T-helper 2 cell treated with Interferon-gamma antibody and Interleukin-4, amounts not matched to agents 5 μg/mL and 100 μg/mL, for 36 hours (primary cell): ENCODE results near the gene AHRR.

Experiments used
- DNase-seq: peaks from one replicate; pipeline ENCODE4 v3.0.0; 2021; ENCODE audit warnings: low spot score
- H3K27ac Mint-ChIP-seq: one replicate; pipeline ENCODE4 v1.8.0; 2021; ENCODE audit warnings: mild to moderate bottlenecking, mixed read lengths
- H3K27me3 Mint-ChIP-seq: one replicate; pipeline ENCODE4 v1.8.0; 2021; ENCODE audit warnings: low read depth, mixed read lengths
- H3K36me3 Mint-ChIP-seq: one replicate; pipeline ENCODE4 v1.8.0; 2021; ENCODE audit warnings: low read depth, mixed read lengths
- H3K4me1 Mint-ChIP-seq: one replicate; pipeline ENCODE4 v1.8.0; 2021; ENCODE audit warnings: low read depth, mixed read lengths
- H3K4me3 Mint-ChIP-seq: one replicate; pipeline ENCODE4 v1.8.0; 2022; ENCODE audit warnings: mild to moderate bottlenecking, moderate library complexity, mixed read lengths
- H3K9me3 Mint-ChIP-seq: one replicate; pipeline ENCODE4 v1.8.0; 2021; ENCODE audit warnings: mixed read lengths

AHRR gene

GRCh38 chr5:335740-336038 is 14.2 kb downstream of the AHRR start:
- peak overlapping the region; percentile 72 for H3K4me3 Mint-ChIP-seq
- DNase-seq, result no peak
- no peaks in the 10 kb centered on the region for H3K27me3 Mint-ChIP-seq
- peaks cover 69% of the 10 kb centered on the region for H3K4me1 Mint-ChIP-seq
- peaks cover 33% of the 10 kb centered on the region for H3K36me3 Mint-ChIP-seq
- no peaks in the 10 kb centered on the region for H3K9me3 Mint-ChIP-seq
- H3K27ac Mint-ChIP-seq, result peak overlapping the region; percentile 89

GRCh38 chr5:337563-338130 is 16.1 kb downstream of the AHRR start:
- DNase-seq, result no peak
- Mint-ChIP-seq H3K27me3 (no peaks in the 10 kb centered on the region), H3K27ac (no peak overlapping the region), H3K4me3 (no peak overlapping the region), H3K9me3 (peaks cover 5% of the 10 kb centered on the region), H3K4me1 (peaks cover 72% of the 10 kb centered on the region), H3K36me3 (peaks cover 33% of the 10 kb centered on the region)

GRCh38 chr5:342501-343460 is 21.3 kb downstream of the AHRR start:
- peaks cover 5% of the 10 kb centered on the region for H3K9me3 Mint-ChIP-seq
- H3K4me3 Mint-ChIP-seq, result peak overlapping the region; percentile 80
- no peaks in the 10 kb centered on the region for H3K27me3 Mint-ChIP-seq
- peaks cover 40% of the 10 kb centered on the region for H3K36me3 Mint-ChIP-seq
- DNase-seq, result peak; percentile 5
- peaks cover 61% of the 10 kb centered on the region for H3K4me1 Mint-ChIP-seq
- H3K27ac Mint-ChIP-seq, result peak overlapping the region; percentile 80

DNA sequence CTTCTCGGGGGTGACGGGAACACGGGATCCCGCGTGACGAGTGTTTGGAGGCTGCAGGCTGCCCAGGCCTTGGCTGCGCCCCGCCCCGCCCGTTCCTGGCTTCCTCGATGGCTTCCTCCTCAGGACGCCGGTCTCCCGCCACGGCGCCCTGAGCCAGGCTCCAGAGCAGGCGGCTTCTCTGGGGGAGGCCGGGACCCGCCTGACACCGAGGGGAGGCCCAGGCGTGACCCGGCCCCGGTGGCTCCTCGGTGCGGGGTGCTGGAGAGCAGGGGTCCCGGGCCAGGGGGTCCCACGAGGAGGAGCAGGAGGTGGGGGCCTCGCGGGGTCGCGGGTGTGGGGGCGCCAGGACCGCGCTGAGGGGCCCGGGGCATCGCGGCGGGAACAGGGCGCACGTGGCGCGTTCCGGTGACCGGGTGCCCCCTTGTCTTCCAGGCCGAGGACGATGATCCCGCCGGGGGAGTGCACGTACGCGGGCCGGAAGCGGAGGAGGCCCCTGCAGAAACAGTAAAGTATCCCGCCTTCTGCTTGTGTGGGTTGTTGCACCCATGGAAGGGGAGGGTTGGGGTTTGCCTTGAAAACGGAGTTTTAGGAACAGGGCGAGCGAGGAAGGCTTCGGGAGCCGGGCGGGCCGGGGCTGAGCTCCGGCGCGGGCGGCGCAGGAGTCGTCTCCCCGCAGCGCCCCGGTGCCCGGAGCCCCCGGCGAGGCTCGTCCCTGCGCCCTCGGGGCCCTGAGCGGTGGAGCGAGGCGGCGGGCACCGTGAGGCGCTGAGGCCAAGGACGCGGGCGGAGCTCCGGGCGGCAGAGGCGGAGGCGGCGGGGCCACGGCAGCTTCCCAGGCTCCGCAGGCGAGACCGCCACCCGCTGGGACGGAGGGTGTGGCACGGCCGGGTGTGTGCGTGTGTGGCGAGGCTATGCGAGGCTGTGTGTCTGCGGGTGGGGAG is 22.2 kb downstream of the AHRR start:
- peaks cover 5% of the 10 kb centered on the region for H3K9me3 Mint-ChIP-seq
- DNase-seq, result peak; percentile 71
- H3K4me1 Mint-ChIP-seq, result peaks cover 59% of the 10 kb centered on the region
- H3K4me3 Mint-ChIP-seq, result peak overlapping the region; percentile 80
- H3K27me3 Mint-ChIP-seq, result no peaks in the 10 kb centered on the region
- peak overlapping the region; percentile 89 for H3K27ac Mint-ChIP-seq
- peaks cover 45% of the 10 kb centered on the region for H3K36me3 Mint-ChIP-seq

GRCh38 chr5:344668-345067 is 23.2 kb downstream of the AHRR start:
- peaks cover 42% of the 10 kb centered on the region for H3K36me3 Mint-ChIP-seq
- peak overlapping the region; percentile 38 for H3K4me3 Mint-ChIP-seq
- no peaks in the 10 kb centered on the region for H3K27me3 Mint-ChIP-seq
- peaks cover 55% of the 10 kb centered on the region for H3K4me1 Mint-ChIP-seq
- peak overlapping the region; percentile 78 for H3K27ac Mint-ChIP-seq
- peak; percentile 2 for DNase-seq
- H3K9me3 Mint-ChIP-seq, result peaks cover 5% of the 10 kb centered on the region

- Mint-ChIP-seq H3K9me3 (peaks cover 5% of the 10 kb centered on the region), H3K36me3 (peaks cover 41% of the 10 kb centered on the region), H3K27ac (peak overlapping the region; percentile 77), H3K4me1 (peaks cover 56% of the 10 kb centered on the region), H3K27me3 (no peaks in the 10 kb centered on the region), H3K4me3 (peak overlapping the region; percentile 75)
- peak; percentile 3 for DNase-seq
Measured at GRCh38 chr5:345404-346195, 24.1 kb downstream of the AHRR start.

DNA sequence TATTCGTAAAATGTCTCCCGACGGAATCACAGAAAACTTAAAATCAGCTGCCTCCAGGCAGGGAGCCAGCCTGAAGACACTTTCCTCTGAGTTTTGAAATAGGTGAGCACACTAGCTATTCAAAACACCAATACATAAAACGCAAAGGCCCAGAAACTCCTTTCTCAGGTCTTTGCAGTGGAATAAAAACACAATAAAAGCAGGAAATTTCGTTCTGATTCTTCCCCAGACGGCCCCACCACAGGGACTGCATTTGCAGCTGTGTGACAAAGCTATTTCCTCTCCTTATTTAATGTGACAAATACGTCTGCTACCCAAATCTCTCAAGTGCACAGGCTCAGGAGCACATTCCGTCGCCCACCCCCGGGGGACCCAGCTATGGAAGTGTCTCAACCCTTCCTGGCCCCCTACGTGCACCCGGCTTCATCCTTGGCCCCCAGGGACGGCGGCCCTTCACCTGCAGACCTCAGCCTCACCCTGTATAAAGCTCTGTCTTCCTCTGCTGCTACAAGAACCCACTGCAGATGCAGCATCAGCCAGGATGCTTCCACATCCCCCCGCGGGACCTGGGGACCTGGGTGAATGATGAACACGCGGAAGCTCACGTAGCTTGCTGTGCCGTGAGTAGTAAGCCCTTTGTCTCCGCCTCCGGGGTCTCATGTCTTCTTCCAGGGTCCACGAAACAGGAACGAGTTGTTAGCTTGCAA is 24.9 kb downstream of the AHRR start:
- Mint-ChIP-seq H3K9me3 (peaks cover 4% of the 10 kb centered on the region), H3K4me3 (peak overlapping the region; percentile 75), H3K36me3 (peaks cover 44% of the 10 kb centered on the region), H3K4me1 (peaks cover 52% of the 10 kb centered on the region), H3K27ac (peak overlapping the region; percentile 77), H3K27me3 (no peaks in the 10 kb centered on the region)
- no peak for DNase-seq

DNA sequence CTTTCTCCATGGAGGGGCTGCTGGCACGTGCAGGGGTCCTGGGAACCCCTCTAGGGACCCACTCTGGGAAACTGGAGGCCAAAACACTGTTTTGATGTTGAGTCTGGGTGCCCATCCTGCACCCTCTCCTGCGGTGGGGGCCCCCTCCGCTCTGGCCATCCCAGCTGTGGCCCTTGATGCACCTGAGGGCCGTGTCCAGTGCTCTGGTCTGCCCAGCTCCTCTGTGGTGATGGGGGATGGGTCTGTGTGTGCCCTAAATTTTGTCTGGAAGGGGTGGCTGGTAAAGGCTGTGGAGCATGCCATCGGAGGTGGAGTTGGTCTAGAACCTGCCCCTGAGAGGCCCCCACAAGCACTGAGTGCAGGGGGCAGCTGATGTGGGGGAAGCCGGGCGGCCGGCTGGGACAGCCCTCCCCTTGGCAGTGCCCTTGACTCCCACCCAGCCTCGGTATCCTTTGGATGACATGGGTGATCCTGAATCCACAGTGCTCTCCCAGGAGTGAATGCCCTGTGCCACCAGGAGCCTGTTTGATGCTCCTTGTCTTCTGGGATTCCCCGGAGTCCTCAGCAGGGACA is 26.3 kb downstream of the AHRR start:
- Mint-ChIP-seq H3K27me3 (no peaks in the 10 kb centered on the region), H3K9me3 (no peaks in the 10 kb centered on the region), H3K4me1 (peaks cover 42% of the 10 kb centered on the region), H3K4me3 (no peak overlapping the region), H3K36me3 (peaks cover 41% of the 10 kb centered on the region), H3K27ac (no peak overlapping the region)
- no peak for DNase-seq

DNA sequence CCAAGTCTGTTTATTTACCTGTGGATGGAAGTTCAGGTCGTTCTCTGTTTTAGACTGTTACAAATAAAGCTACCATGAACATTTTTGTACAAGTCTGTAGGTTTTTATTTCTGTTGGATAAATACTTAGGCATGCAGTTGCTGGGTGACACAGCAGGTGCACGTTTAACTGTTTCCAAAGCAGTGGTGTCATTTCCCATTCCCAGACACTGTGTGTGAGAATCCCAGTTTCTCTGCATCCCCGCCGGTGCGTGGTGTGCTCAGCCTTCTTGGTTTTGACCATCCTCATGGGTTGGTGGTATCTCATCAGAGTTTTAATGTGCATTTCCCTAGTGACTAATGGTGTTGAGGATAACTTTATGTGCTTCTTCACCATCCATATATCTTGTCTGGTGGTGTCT is 27.2 kb downstream of the AHRR start:
- peak overlapping the region; percentile 41 for H3K27ac Mint-ChIP-seq
- H3K4me3 Mint-ChIP-seq, result peak overlapping the region; percentile 42
- H3K27me3 Mint-ChIP-seq, result no peaks in the 10 kb centered on the region
- H3K9me3 Mint-ChIP-seq, result no peaks in the 10 kb centered on the region
- DNase-seq, result no peak
- H3K36me3 Mint-ChIP-seq, result peaks cover 44% of the 10 kb centered on the region
- H3K4me1 Mint-ChIP-seq, result peaks cover 40% of the 10 kb centered on the region

DNA sequence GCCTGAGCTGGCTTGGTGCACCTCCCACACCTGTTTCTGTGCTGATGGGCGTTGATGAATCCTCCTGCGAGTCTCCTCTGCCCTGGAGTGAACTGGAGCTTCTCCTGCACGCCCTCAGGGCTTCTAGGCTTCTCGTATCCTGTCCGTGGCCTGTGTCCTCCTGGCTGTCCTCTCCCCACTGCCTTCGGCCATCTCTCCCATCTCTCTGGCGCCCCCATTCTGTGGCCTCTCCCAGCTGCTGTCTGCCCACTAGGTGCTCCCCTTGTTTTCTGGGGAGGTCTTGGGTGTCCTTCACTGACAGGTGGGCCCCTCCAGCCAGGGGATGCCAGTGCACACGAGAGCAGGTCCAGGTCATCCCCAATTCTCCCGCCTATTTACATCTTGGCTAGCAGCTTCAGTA is 28.8 kb downstream of the AHRR start:
- peak; percentile 3 for DNase-seq
- no peak overlapping the region for H3K4me3 Mint-ChIP-seq
- no peak overlapping the region for H3K27ac Mint-ChIP-seq
- peaks cover 38% of the 10 kb centered on the region for H3K4me1 Mint-ChIP-seq
- peaks cover 46% of the 10 kb centered on the region for H3K36me3 Mint-ChIP-seq
- no peaks in the 10 kb centered on the region for H3K27me3 Mint-ChIP-seq
- no peaks in the 10 kb centered on the region for H3K9me3 Mint-ChIP-seq

- peaks cover 49% of the 10 kb centered on the region for H3K36me3 Mint-ChIP-seq
- no peak overlapping the region for H3K4me3 Mint-ChIP-seq
- peaks cover 31% of the 10 kb centered on the region for H3K4me1 Mint-ChIP-seq
- H3K27me3 Mint-ChIP-seq, result no peaks in the 10 kb centered on the region
- H3K9me3 Mint-ChIP-seq, result no peaks in the 10 kb centered on the region
- H3K27ac Mint-ChIP-seq, result peak overlapping the region; percentile 23
- peak; percentile 3 for DNase-seq
Measured at GRCh38 chr5:351084-351920, 29.8 kb downstream of the AHRR start.

- peaks cover 25% of the 10 kb centered on the region for H3K4me1 Mint-ChIP-seq
- H3K27me3 Mint-ChIP-seq, result no peaks in the 10 kb centered on the region
- H3K36me3 Mint-ChIP-seq, result peaks cover 46% of the 10 kb centered on the region
- no peak for DNase-seq
- H3K9me3 Mint-ChIP-seq, result no peaks in the 10 kb centered on the region
- H3K27ac Mint-ChIP-seq, result no peak overlapping the region
- no peak overlapping the region for H3K4me3 Mint-ChIP-seq
Measured at GRCh38 chr5:351921-352245, 30.4 kb downstream of the AHRR start.
